Measurements from ENCODE around the gene FGR.

Gene FGR

GRCh38 chr1:27668808-27669723, 34.1 kb upstream of the FGR start:
- FAIRE-seq (peak; percentile 94), DNase-seq (ENCODE audit: insufficient read length, low spot score) (peak; percentile 65)
- TF ChIP-seq POU2F2 (IDR thresholded peaks at IDR 0.05; ENCODE audit: low read depth, low read length), result peak; percentile 49; the same call in 1 of the 2 replicates
- TF ChIP-seq POLR2AphosphoS5 (IDR thresholded peaks at IDR 0.05; ENCODE audit: low read depth, low read length), result no peak

- no peak for FAIRE-seq
- no peak for DNase-seq (ENCODE audit: insufficient read length, low spot score)
- no peak for TF ChIP-seq PAX5 (IDR thresholded peaks at IDR 0.05; ENCODE audit: insufficient read depth, low read length, severe bottlenecking)
- TF ChIP-seq POLR2AphosphoS5 (IDR thresholded peaks at IDR 0.05; ENCODE audit: low read depth, low read length), result no peak
- TF ChIP-seq POU2F2 (IDR thresholded peaks at IDR 0.05; ENCODE audit: low read depth, low read length), result no peak
- TF ChIP-seq TAF1 (IDR thresholded peaks at IDR 0.05; ENCODE audit: low read depth, low read length), result no peak
- no peak for TF ChIP-seq POLR2A (IDR thresholded peaks at IDR 0.05; ENCODE audit: low read depth, low read length)
- no peak for TF ChIP-seq SPI1 (IDR thresholded peaks at IDR 0.05; ENCODE audit: low read depth, low read length)
Measured at GRCh38 chr1:27668121-27668807, 33.3 kb upstream of the FGR start.

- FAIRE-seq (no peak), DNase-seq (ENCODE audit: insufficient read length, low spot score) (no peak)
- no peak for TF ChIP-seq TAF1 (IDR thresholded peaks at IDR 0.05; ENCODE audit: low read depth, low read length)
- TF ChIP-seq PAX5 (IDR thresholded peaks at IDR 0.05; ENCODE audit: insufficient read depth, low read length, severe bottlenecking), result no peak
- TF ChIP-seq POU2F2 (IDR thresholded peaks at IDR 0.05; ENCODE audit: low read depth, low read length), result no peak
- no peak for TF ChIP-seq SPI1 (IDR thresholded peaks at IDR 0.05; ENCODE audit: low read depth, low read length)
- TF ChIP-seq POLR2A (IDR thresholded peaks at IDR 0.05; ENCODE audit: low read depth, low read length), result no peak
- no peak for TF ChIP-seq POLR2AphosphoS5 (IDR thresholded peaks at IDR 0.05; ENCODE audit: low read depth, low read length)
Measured at GRCh38 chr1:27666791-27667254, 31.8 kb upstream of the FGR start.

- FAIRE-seq (no peak), DNase-seq (ENCODE audit: insufficient read length, low spot score) (no peak)
- TF ChIP-seq POU2F2 (IDR thresholded peaks at IDR 0.05; ENCODE audit: low read depth, low read length) (no peak), TAF1 (IDR thresholded peaks at IDR 0.05; ENCODE audit: low read depth, low read length) (no peak)
Measured at GRCh38 chr1:27666294-27666693, 31.3 kb upstream of the FGR start.

- TF ChIP-seq PAX5 (IDR thresholded peaks at IDR 0.05; ENCODE audit: insufficient read depth, low read length, severe bottlenecking), result no peak
- TF ChIP-seq POLR2A (IDR thresholded peaks at IDR 0.05; ENCODE audit: low read depth, low read length), result no peak
- no peak for TF ChIP-seq POLR2AphosphoS5 (IDR thresholded peaks at IDR 0.05; ENCODE audit: low read depth, low read length)
- no peak for TF ChIP-seq POU2F2 (IDR thresholded peaks at IDR 0.05; ENCODE audit: low read depth, low read length)
- no peak for TF ChIP-seq SPI1 (IDR thresholded peaks at IDR 0.05; ENCODE audit: low read depth, low read length)
- no peak for TF ChIP-seq TAF1 (IDR thresholded peaks at IDR 0.05; ENCODE audit: low read depth, low read length)
- DNase-seq (ENCODE audit: insufficient read length, low spot score), result no peak
- no peak for FAIRE-seq
Measured at GRCh38 chr1:27665016-27665651, 30.1 kb upstream of the FGR start.

GRCh38 chr1:27664291-27664690, 29.3 kb upstream of the FGR start:
- no peak for FAIRE-seq
- TF ChIP-seq POLR2A (IDR thresholded peaks at IDR 0.05; ENCODE audit: low read depth, low read length), result no peak
- TF ChIP-seq POU2F2 (IDR thresholded peaks at IDR 0.05; ENCODE audit: low read depth, low read length), result no peak
- no peak for TF ChIP-seq SPI1 (IDR thresholded peaks at IDR 0.05; ENCODE audit: low read depth, low read length)
- TF ChIP-seq POLR2AphosphoS5 (IDR thresholded peaks at IDR 0.05; ENCODE audit: low read depth, low read length), result no peak
- TF ChIP-seq PAX5 (IDR thresholded peaks at IDR 0.05; ENCODE audit: insufficient read depth, low read length, severe bottlenecking), result no peak
- no peak for TF ChIP-seq TAF1 (IDR thresholded peaks at IDR 0.05; ENCODE audit: low read depth, low read length)
- no peak for DNase-seq (ENCODE audit: insufficient read length, low spot score)

- no peak for TF ChIP-seq POU2F2 (IDR thresholded peaks at IDR 0.05; ENCODE audit: low read depth, low read length)
- peak; percentile 34; the same call in 1 of the 2 replicates for TF ChIP-seq TAF1 (IDR thresholded peaks at IDR 0.05; ENCODE audit: low read depth, low read length)
- TF ChIP-seq POLR2AphosphoS5 (IDR thresholded peaks at IDR 0.05; ENCODE audit: low read depth, low read length), result no peak
- no peak for TF ChIP-seq PAX5 (IDR thresholded peaks at IDR 0.05; ENCODE audit: insufficient read depth, low read length, severe bottlenecking)
- 0 out of 2 replicates have a peak, but pooled peaks have one; percentile 36 for TF ChIP-seq POLR2A (IDR thresholded peaks at IDR 0.05; ENCODE audit: low read depth, low read length)
- peak; percentile 67 for TF ChIP-seq SPI1 (IDR thresholded peaks at IDR 0.05; ENCODE audit: low read depth, low read length)
- FAIRE-seq (peak; percentile 94), DNase-seq (ENCODE audit: insufficient read length, low spot score) (peak; percentile 54)
Measured at GRCh38 chr1:27662707-27663393, 27.9 kb upstream of the FGR start.

- FAIRE-seq, result peak; percentile 55
- no peak for TF ChIP-seq SPI1 (IDR thresholded peaks at IDR 0.05; ENCODE audit: low read depth, low read length)
- no peak for TF ChIP-seq TAF1 (IDR thresholded peaks at IDR 0.05; ENCODE audit: low read depth, low read length)
- no peak for TF ChIP-seq PAX5 (IDR thresholded peaks at IDR 0.05; ENCODE audit: insufficient read depth, low read length, severe bottlenecking)
- TF ChIP-seq POU2F2 (IDR thresholded peaks at IDR 0.05; ENCODE audit: low read depth, low read length), result no peak
- TF ChIP-seq POLR2AphosphoS5 (IDR thresholded peaks at IDR 0.05; ENCODE audit: low read depth, low read length), result no peak
- no peak for TF ChIP-seq POLR2A (IDR thresholded peaks at IDR 0.05; ENCODE audit: low read depth, low read length)
- DNase-seq (ENCODE audit: insufficient read length, low spot score), result no peak
Measured at GRCh38 chr1:27662261-27662660, 27.3 kb upstream of the FGR start.
